ENCODE data around the gene KDM1B. TPM values are rescaled to one million over a fixed set of nuclear protein-coding genes. Genes with fewer than 3 reads are reported as not detected.

The KDM1B gene
- total and polyA plus RNA-seq, 2 experiments from 2014 or later = 3.8 to 9.0 TPM

GRCh38 chr6:18119236-18119635 is 36.0 kb upstream of the KDM1B start:
- no peak overlapping the region for H3K4me3 Mint-ChIP-seq
- H3K36me3 Mint-ChIP-seq (ENCODE audit: low read depth) = no peaks in the 10 kb centered on the region; the same call in 2 of the 3 replicates
- Histone ChIP-seq H3K4me1 (ENCODE audit: insufficient read depth) (no peaks in the 10 kb centered on the region), H2AFZ (no peak overlapping the region), H3K79me2 (replicated peaks; ENCODE audit: insufficient read depth) (no peaks in the 10 kb centered on the region), H3K27ac (ENCODE audit: low read depth) (no peak overlapping the region), H3F3A (replicated peaks; ENCODE audit: low read depth) (0 out of 2 replicates have a peak, but pooled peaks cover 3% of the 10 kb centered on the region), H4K20me1 (replicated peaks; ENCODE audit: insufficient read depth) (no peaks in the 10 kb centered on the region), H3K4me3 (no peak overlapping the region), H3K27me3 (ENCODE audit: insufficient read depth) (peaks cover 22% of the 10 kb centered on the region), H3K36me3 (ENCODE audit: insufficient read depth) (no peaks in the 10 kb centered on the region), H3K9me2 (ENCODE audit: insufficient read depth) (no peaks in the 10 kb centered on the region; the same call in 1 of the 2 replicates), H3K4me2 (no peak overlapping the region)
- H3K4me1 Mint-ChIP-seq = peaks cover 4% of the 10 kb centered on the region; the same call in 2 of the 3 replicates
- TF ChIP-seq EZH2phosphoT487 (IDR thresholded peaks at IDR 0.05; ENCODE audit: unreplicated experiment) (no peak), POLR2AphosphoS5 (IDR thresholded peaks at IDR 0.05; ENCODE audit: low read depth) (no peak), REST (IDR thresholded peaks at IDR 0.05; ENCODE audit: unreplicated experiment) (no peak), CTCF (conservative IDR thresholded peaks at IDR 0.05; ENCODE audit: low read depth in 2 of 2) (no peak), JUNB (IDR thresholded peaks at IDR 0.05; ENCODE audit: unreplicated experiment) (no peak), NANOG (IDR thresholded peaks at IDR 0.05; ENCODE audit: borderline replicate concordance) (no peak), ETS1 (IDR thresholded peaks at IDR 0.05) (no peak), ZNF462 (CRISPR knock-in tag; IDR thresholded peaks at IDR 0.05) (no peak), ZNF114 (CRISPR knock-in tag; IDR thresholded peaks at IDR 0.05) (no peak), STAT1 (IDR thresholded peaks at IDR 0.05; ENCODE audit: unreplicated experiment) (no peak)
- no peak overlapping the region for H3K27ac Mint-ChIP-seq
- ATAC-seq = no peak
- DNase-seq (ENCODE audit: low spot score) = no peak
- H3K27me3 Mint-ChIP-seq (ENCODE audit: insufficient read depth, low read depth, poor library complexity) = peaks cover 19% of the 10 kb centered on the region
- H3K9me3 Mint-ChIP-seq = peaks cover 5% of the 10 kb centered on the region; the same call in 1 of the 3 replicates

Measured in GM23338 (cell line).